ENCODE data around the gene RDM1. TPM values are rescaled to one million over a fixed set of nuclear protein-coding genes. Genes with fewer than 3 reads are reported as not detected.
A peak's percentile ranks its signal among the peaks of the same experiment; 100 is the strongest.

The RDM1 gene
- total and polyA plus RNA-seq, 7 experiments from 2014 or later = 0.39 to 6.9 TPM; not detected in 5

DNA sequence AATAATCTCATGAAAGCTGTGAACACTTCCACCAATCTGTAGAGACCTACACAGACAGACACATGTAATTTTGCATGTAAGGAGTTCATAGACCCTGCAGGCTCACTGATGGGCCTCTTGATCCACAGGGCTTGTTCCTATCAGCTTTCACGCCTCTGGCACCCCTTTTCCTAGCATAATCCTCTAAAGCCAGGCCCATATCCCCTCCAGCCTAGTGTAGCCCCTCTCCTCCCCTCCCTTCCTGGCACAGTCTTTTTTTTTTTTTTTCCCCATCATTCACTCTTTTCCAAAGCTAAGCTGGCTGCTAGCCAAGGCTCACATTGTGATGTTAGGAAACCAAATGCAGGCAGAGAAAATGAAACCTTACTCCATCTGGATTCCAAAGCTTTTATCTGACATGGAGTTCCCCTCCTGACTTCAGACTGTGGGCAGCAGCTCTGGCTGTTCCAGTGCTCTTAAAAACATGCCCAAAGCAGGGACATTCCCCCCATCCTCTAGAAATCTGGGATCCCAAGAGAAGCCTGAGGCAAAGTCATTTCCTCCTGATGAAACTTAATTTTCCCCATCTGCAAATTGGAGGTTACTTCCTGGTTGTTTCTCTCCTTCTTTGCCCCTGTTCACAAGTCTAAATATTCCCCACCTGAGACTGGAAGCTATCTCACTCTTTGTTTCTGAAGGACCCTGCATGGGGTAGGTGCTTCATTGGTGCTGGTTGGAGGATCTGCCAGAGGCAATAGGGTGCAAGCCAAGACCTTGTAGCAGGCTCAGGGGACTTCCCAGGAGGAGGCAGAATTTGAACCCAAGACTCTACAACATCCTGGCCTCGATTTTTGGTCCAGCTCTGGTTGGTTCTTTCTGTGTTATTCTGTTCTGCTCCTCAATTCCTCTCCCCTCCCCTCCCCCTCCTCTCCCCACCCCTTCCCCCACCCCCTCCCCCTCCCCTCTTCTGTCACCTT is 40.5 kb downstream of the RDM1 start:
- Mint-ChIP-seq H3K4me3 (peak overlapping the region in 1 of 10 donors; percentile 75), H3K27ac (peak overlapping the region in 3 of 9 donors; percentile 49 to 89 (median 58)), H3K4me1 (peaks cover 0 to 52% (median 7%) of the 10 kb centered on the region in 7 donors), H3K27me3 (no peaks in the 10 kb centered on the region), H3K36me3 (peaks cover 0 to 11% (median 0%) of the 10 kb centered on the region in 5 donors), H3K9me3 (peaks cover 0 to 2% (median 0%) of the 10 kb centered on the region in 11 donors)
- Histone ChIP-seq H3K9me3 (ENCODE audit: control insufficient read depth in 2 of 3, low read length in 3 of 3) (no peaks in the 10 kb centered on the region), H3K36me3 (ENCODE audit: control insufficient read depth in 2 of 3, insufficient read depth in 3 of 3, low read length in 3 of 3) (no peaks in the 10 kb centered on the region), H3K27ac (ENCODE audit: low read depth, low read length) (no peak overlapping the region), H3K4me3 (ENCODE audit: low read length) (no peak overlapping the region), H3K4me1 (ENCODE audit: control insufficient read depth in 2 of 2, insufficient read depth in 2 of 2, low read length in 2 of 2) (peaks cover 0 to 49% of the 10 kb centered on the region in 2 donors), H3K27me3 (ENCODE audit: control insufficient read depth in 2 of 2, insufficient read depth in 2 of 2, low read length in 2 of 2) (no peaks in the 10 kb centered on the region)
- ChIA-PET POLR2A (no interaction called here), CTCF (no interaction called here)
- intact Hi-C loops (cut with micrococcal nuclease) = loop anchor here in 1 of 2 donors (1.0 to 5.0 kb wide), 2 partner anchors 10 to 43 kb away; partner anchors contain the start of gene CCL5
- DNase-seq = no peak
- ATAC-seq = peak; percentile 22

DNA sequence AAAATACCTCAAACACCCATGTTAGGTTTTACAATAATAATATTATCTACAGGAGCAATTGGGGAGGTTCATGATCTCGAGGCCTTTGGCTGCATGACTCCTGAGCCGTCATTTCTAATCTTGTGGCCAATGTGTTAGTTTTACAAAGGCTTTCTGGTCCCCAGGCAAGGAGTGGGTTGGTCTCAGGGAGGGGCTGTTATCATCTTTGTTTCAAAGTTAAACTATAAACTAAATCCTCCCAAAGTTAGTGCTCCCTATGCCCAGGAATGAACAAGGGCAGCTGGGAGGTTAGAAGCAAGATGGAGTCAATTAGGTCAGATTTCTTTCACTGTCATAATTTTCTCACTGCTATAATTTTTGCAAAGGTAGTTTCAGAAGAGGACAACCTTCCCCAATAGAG is 41.3 kb downstream of the RDM1 start:
- no peaks in the 10 kb centered on the region for H3K27me3 ChIP-seq (ENCODE audit: control insufficient read depth in 2 of 2, insufficient read depth in 2 of 2, low read length in 2 of 2)
- no peaks in the 10 kb centered on the region for H3K36me3 ChIP-seq (ENCODE audit: control insufficient read depth in 2 of 3, insufficient read depth in 3 of 3, low read length in 3 of 3)
- H3K9me3 ChIP-seq (ENCODE audit: control insufficient read depth in 2 of 3, low read length in 3 of 3) = no peaks in the 10 kb centered on the region
- H3K27me3 Mint-ChIP-seq = no peaks in the 10 kb centered on the region
- peak overlapping the region in 2 of 10 donors; percentile 14 to 15 for H3K4me3 Mint-ChIP-seq
- no peak overlapping the region for H3K27ac ChIP-seq (ENCODE audit: low read depth, low read length)
- peak overlapping the region in 1 of 9 donors; percentile 89 for H3K27ac Mint-ChIP-seq
- H3K4me1 Mint-ChIP-seq = peaks cover 0 to 51% (median 7%) of the 10 kb centered on the region in 7 donors
- CTCF ChIA-PET = no interaction called here
- no peak overlapping the region for H3K4me3 ChIP-seq (ENCODE audit: low read length)
- intact Hi-C loops (cut with micrococcal nuclease) = no loop called here
- peaks cover 0 to 10% (median 0%) of the 10 kb centered on the region in 5 donors for H3K36me3 Mint-ChIP-seq
- POLR2A ChIA-PET = no interaction called here
- H3K9me3 Mint-ChIP-seq = peaks cover 0 to 2% (median 0%) of the 10 kb centered on the region in 11 donors
- DNase-seq (no peak), ATAC-seq (peak; percentile 65)
- peaks cover 0 to 49% of the 10 kb centered on the region in 2 donors for H3K4me1 ChIP-seq (ENCODE audit: control insufficient read depth in 2 of 2, insufficient read depth in 2 of 2, low read length in 2 of 2)

DNA sequence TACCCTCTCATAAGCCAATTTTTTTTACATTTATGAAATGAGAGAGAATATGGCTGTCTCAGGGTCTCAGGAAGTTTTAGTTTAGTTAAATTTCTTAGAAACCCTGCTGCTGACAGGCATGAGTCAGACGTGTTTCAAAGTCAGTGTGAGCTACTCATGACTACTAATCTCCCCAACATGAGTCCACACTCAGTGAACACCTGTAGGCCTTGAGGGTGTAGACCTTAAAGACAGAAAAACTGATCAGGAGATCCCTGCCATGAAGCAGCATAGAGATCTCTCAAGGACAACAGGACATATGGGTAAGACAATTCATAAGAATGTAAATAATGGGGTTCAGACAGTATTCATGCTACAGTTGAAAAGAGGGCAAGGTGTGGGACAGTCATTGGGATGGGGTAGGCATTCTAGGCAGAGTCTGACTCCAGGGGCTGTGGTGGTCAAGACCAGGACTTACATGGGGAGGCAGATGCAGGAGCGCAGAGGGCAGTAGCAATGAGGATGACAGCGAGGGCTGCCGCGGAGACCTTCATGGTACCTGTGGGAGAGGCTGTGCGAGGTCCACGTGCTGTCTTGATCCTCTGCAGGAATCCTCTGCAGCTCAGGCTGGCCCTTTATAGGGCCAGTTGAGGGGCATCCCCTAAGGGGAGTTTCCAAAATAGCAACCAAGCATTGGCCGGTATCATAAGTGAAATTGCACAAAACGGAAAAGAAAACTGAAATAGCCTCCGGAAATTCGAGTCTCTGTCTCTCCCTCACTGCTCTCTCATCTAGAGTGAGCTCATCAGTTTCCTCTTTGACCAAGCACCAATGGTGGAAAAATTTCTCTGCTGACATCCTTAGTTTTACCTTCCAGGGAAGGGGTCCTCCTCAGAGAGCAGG is 50.6 kb downstream of the RDM1 start, which contains the start of gene CCL5:
Gene CCL5, minus strand, starts transcription at position 588 of the 882 bp plus-strand sequence.
- ChIA-PET CTCF (no interaction called here), POLR2A (no interaction called here)
- Histone ChIP-seq H3K27me3 (ENCODE audit: control insufficient read depth in 2 of 2, insufficient read depth in 2 of 2, low read length in 2 of 2) (no peaks in the 10 kb centered on the region), H3K27ac (ENCODE audit: low read depth, low read length) (no peak within 1 kb of the TSS), H3K4me3 (ENCODE audit: low read length) (peak within 1 kb of the TSS; percentile 31), H3K36me3 (ENCODE audit: control insufficient read depth in 2 of 3, insufficient read depth in 3 of 3, low read length in 3 of 3) (peaks cover 0 to 11% (median 0%) of the 10 kb centered on the region in 3 experiments), H3K9me3 (ENCODE audit: control insufficient read depth in 2 of 3, low read length in 3 of 3) (no peaks in the 10 kb centered on the region), H3K4me1 (ENCODE audit: control insufficient read depth in 2 of 2, insufficient read depth in 2 of 2, low read length in 2 of 2) (peaks cover 6 to 25% of the 10 kb centered on the region in 2 donors)
- DNase-seq (peak in 1 of 9 donors; percentile 61), ATAC-seq (peak; percentile 92)
- H3K4me1 Mint-ChIP-seq = peaks cover 6 to 50% (median 15%) of the 10 kb centered on the region in 7 donors
- H3K9me3 Mint-ChIP-seq = no peaks in the 10 kb centered on the region
- peaks cover 0 to 8% (median 0%) of the 10 kb centered on the region in 5 donors for H3K27me3 Mint-ChIP-seq
- intact Hi-C loops (cut with micrococcal nuclease) = loop anchor here in 1 of 2 donors (1.0 to 2.0 kb wide), 2 partner anchors 10 to 51 kb away; partner anchors contain the start of gene RDM1
- peak within 1 kb of the TSS in 4 of 10 donors; percentile 10 to 86 (median 64) for H3K4me3 Mint-ChIP-seq
- H3K27ac Mint-ChIP-seq = peak within 1 kb of the TSS in 3 of 9 donors; percentile 11 to 91 (median 12)
- H3K36me3 Mint-ChIP-seq = peaks cover 0 to 21% (median 0%) of the 10 kb centered on the region in 5 donors

DNA sequence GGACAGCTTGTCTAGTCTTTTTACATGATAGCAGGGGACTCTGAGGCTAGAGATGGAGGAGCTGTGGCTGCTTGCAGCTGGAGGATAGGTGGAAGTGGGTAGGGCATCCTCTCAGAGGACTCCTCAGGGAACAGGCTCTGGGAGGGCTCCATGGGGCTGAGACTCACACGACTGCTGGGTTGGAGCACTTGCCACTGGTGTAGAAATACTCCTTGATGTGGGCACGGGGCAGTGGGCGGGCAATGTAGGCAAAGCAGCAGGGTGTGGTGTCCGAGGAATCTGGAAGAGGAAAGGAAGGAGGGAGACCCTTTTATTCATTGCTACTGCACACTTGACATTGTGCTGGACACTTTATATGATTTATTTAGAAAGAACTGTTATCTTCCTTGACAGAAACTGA is 52.2 kb downstream of the RDM1 start:
- intact Hi-C loops (cut with micrococcal nuclease) = no loop called here
- H3K36me3 Mint-ChIP-seq = peaks cover 0 to 21% (median 0%) of the 10 kb centered on the region in 5 donors
- H3K27ac ChIP-seq (ENCODE audit: low read depth, low read length) = no peak overlapping the region
- H3K4me1 ChIP-seq (ENCODE audit: control insufficient read depth in 2 of 2, insufficient read depth in 2 of 2, low read length in 2 of 2) = peaks cover 6 to 41% of the 10 kb centered on the region in 2 donors
- peaks cover 0 to 25% (median 0%) of the 10 kb centered on the region in 3 experiments for H3K36me3 ChIP-seq (ENCODE audit: control insufficient read depth in 2 of 3, insufficient read depth in 3 of 3, low read length in 3 of 3)
- ATAC-seq (no peak), DNase-seq (no peak)
- ChIA-PET CTCF (no interaction called here), POLR2A (no interaction called here)
- peaks cover 6 to 55% (median 15%) of the 10 kb centered on the region in 7 donors for H3K4me1 Mint-ChIP-seq
- peak overlapping the region in 1 of 9 donors; percentile 64 for H3K27ac Mint-ChIP-seq
- peak overlapping the region in 3 of 10 donors; percentile 11 to 64 (median 44) for H3K4me3 Mint-ChIP-seq
- no peaks in the 10 kb centered on the region for H3K9me3 Mint-ChIP-seq
- no peaks in the 10 kb centered on the region for H3K27me3 ChIP-seq (ENCODE audit: control insufficient read depth in 2 of 2, insufficient read depth in 2 of 2, low read length in 2 of 2)
- no peaks in the 10 kb centered on the region for H3K9me3 ChIP-seq (ENCODE audit: control insufficient read depth in 2 of 3, low read length in 3 of 3)
- peaks cover 0 to 8% (median 0%) of the 10 kb centered on the region in 5 donors for H3K27me3 Mint-ChIP-seq
- peak overlapping the region; percentile 31 for H3K4me3 ChIP-seq (ENCODE audit: low read length)

DNA sequence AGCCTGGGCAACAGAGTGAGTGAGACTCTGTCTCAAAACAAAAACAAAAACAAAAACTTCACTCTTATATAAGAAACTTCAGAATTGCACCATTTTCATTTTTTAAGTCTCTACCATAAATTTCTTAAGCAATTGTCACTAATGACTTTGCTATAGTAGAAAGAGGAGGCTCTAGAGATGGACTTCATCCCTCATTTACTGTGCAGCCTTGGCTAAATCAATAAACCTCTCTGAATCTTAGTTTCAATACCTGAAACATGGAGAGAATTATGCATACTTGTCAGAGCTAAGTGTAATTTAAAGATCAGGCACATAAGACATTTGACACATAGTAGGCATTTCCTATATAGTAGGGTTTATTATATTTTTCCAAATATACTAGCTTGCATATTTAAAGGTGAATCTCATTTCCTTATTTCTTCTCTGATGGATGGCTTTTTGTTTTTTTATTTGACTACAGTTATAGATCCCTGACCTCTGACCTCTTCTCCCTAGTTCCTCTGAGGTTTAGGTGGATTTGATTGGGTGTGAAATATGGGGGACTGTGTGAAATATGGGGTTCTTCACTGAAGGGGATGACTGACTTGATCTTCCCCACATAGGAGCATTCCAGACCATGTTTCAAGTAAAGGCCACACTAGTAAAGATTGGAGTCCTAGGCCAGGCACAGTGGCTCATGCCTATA is 53.1 kb downstream of the RDM1 start:
- POLR2A ChIA-PET = no interaction called here
- peaks cover 6 to 56% (median 15%) of the 10 kb centered on the region in 7 donors for H3K4me1 Mint-ChIP-seq
- H3K27ac ChIP-seq (ENCODE audit: low read depth, low read length) = no peak overlapping the region

More for the DNA sequence above, 53.1 kb downstream of the RDM1 start:
- peak overlapping the region in 2 of 10 donors; percentile 61 to 64 for H3K4me3 Mint-ChIP-seq
- Histone ChIP-seq H3K4me1 (ENCODE audit: control insufficient read depth in 2 of 2, insufficient read depth in 2 of 2, low read length in 2 of 2) (peaks cover 6 to 41% of the 10 kb centered on the region in 2 donors), H3K9me3 (ENCODE audit: control insufficient read depth in 2 of 3, low read length in 3 of 3) (no peaks in the 10 kb centered on the region), H3K36me3 (ENCODE audit: control insufficient read depth in 2 of 3, insufficient read depth in 3 of 3, low read length in 3 of 3) (peaks cover 0 to 28% (median 0%) of the 10 kb centered on the region in 3 experiments), H3K4me3 (ENCODE audit: low read length) (peak overlapping the region; percentile 31), H3K27me3 (ENCODE audit: control insufficient read depth in 2 of 2, insufficient read depth in 2 of 2, low read length in 2 of 2) (no peaks in the 10 kb centered on the region)
- DNase-seq (no peak), ATAC-seq (no peak)
- intact Hi-C loops (cut with micrococcal nuclease) = no loop called here
- H3K27ac Mint-ChIP-seq = peak overlapping the region in 1 of 9 donors; percentile 43
- H3K9me3 Mint-ChIP-seq = no peaks in the 10 kb centered on the region
- CTCF ChIA-PET = no interaction called here
- H3K27me3 Mint-ChIP-seq = peaks cover 0 to 8% (median 0%) of the 10 kb centered on the region in 5 donors
- peaks cover 0 to 21% (median 0%) of the 10 kb centered on the region in 5 donors for H3K36me3 Mint-ChIP-seq

Measured in naive thymus-derived CD4-positive, alpha-beta T cell (primary cell).